ENCODE data around the gene PTCRA. TPM values are rescaled to one million over a fixed set of nuclear protein-coding genes. Genes with fewer than 3 reads are reported as not detected.

PTCRA gene, protein sequence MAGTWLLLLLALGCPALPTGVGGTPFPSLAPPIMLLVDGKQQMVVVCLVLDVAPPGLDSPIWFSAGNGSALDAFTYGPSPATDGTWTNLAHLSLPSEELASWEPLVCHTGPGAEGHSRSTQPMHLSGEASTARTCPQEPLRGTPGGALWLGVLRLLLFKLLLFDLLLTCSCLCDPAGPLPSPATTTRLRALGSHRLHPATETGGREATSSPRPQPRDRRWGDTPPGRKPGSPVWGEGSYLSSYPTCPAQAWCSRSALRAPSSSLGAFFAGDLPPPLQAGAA
- total RNA-seq (1 to 10 TPM in 1 of 2 donors, under 1 TPM in 1; 0.37 to 3.4 TPM), polyA plus RNA-seq (1 to 10 TPM; 4.6 to 5.5 TPM)
- long read RNA-seq, donor 1: 0 reads
- long read RNA-seq, donor 2: 0 reads
- long read RNA-seq, donor 3: 0 reads
- long read RNA-seq, donor 4: 0 reads
- long read RNA-seq, donor 5: 0 reads

GRCh38 chr6:42915732-42916131 is at the start of gene PTCRA:
Gene PTCRA (plus strand): TSS chr6:42916053. CDS start chr6:42916070, 17 bp downstream.
- DNase-seq: no peak
- Histone ChIP-seq H3K36me3 (ENCODE audit: control insufficient read depth in 4 of 4, insufficient read depth in 4 of 4, low read length in 4 of 4) (no peaks in the 10 kb centered on the region), H3K9ac (ENCODE audit: insufficient read depth in 1 of 2, low read length in 2 of 2) (no peak within 1 kb of the TSS), H3K27ac (ENCODE audit: low read depth in 1 of 2, low read length in 1 of 2) (no peak within 1 kb of the TSS), H3K4me1 (ENCODE audit: control insufficient read depth in 5 of 5, insufficient read depth in 5 of 5, low read length in 5 of 5) (peaks cover 0 to 1% (median 0%) of the 10 kb centered on the region in 5 donors), H3K27me3 (ENCODE audit: control insufficient read depth in 3 of 3, insufficient read depth in 3 of 3, low read length in 2 of 3) (no peaks in the 10 kb centered on the region), H3K4me3 (no peak within 1 kb of the TSS), H3K9me3 (ENCODE audit: control insufficient read depth in 4 of 4, insufficient read depth in 3 of 4, low read length in 3 of 4) (no peaks in the 10 kb centered on the region)
- 74 to 77% methylated on average over 7 to 10 of the region's 10 CpGs for WGBS, 2 donors
- no peak for ATAC-seq (ENCODE audit: insufficient read depth, low FRiP score)
- TF ChIP-seq CTCF (IDR thresholded peaks at IDR 0.05; ENCODE audit: control extremely low read depth, extremely low read depth): no peak

DNA sequence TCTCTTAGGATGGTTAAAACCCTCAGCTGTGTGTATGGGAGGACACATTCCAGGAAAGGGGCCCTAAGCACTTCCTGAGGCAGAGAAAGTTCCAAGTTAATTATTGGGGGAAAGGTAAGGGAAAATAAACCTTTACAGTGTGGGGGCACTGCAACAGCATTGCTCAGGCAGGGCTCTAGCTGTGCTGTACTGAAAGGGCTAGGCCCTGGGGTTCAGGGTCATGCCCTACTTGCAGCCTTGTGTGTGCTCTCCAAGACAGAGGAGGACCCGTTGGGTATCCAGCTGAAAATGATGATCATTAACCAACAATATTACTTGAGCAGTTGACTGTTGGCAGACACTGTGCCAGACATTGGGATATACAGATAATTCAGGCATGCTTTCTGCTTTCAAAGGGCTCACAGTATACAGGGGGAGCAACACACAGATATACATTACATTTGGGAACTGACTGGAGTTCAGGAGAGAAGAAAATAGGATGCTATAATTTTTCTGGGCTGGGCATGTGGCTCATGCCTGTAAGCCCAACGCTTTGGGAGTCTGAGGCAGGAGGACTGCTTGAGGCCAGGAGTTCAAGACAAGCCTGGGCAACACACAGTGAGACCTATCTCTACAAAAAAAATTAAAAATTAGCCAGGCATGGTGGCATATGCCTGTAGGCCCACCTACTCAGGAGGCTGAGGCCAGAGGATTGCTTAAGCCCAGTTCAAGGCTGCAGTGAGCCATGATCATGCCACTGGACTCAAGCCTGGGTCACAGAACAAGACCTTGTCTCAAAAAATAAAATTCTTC is 45.5 kb upstream of the PTCRA start:
- no peak overlapping the region for H3K9ac ChIP-seq (ENCODE audit: insufficient read depth in 1 of 2, low read length in 2 of 2)
- no peak overlapping the region for H3K4me3 ChIP-seq
- TF ChIP-seq CTCF (IDR thresholded peaks at IDR 0.05; ENCODE audit: control extremely low read depth, extremely low read depth): no peak
- DNase-seq: no peak
- WGBS, 2 donors: 65 to 86% methylated on average over 2 of the region's 2 CpGs
- H3K36me3 ChIP-seq (ENCODE audit: control insufficient read depth in 4 of 4, insufficient read depth in 4 of 4, low read length in 4 of 4): peaks cover 3 to 15% (median 11%) of the 10 kb centered on the region in 4 donors
- no peak overlapping the region for H3K27ac ChIP-seq (ENCODE audit: low read depth in 1 of 2, low read length in 1 of 2)
- no peaks in the 10 kb centered on the region for H3K9me3 ChIP-seq (ENCODE audit: control insufficient read depth in 4 of 4, insufficient read depth in 3 of 4, low read length in 3 of 4)
- no peaks in the 10 kb centered on the region for H3K27me3 ChIP-seq (ENCODE audit: control insufficient read depth in 3 of 3, insufficient read depth in 3 of 3, low read length in 2 of 3)
- H3K4me1 ChIP-seq (ENCODE audit: control insufficient read depth in 5 of 5, insufficient read depth in 5 of 5, low read length in 5 of 5): no peaks in the 10 kb centered on the region
- no peak for ATAC-seq (ENCODE audit: insufficient read depth, low FRiP score)

- ATAC-seq (ENCODE audit: insufficient read depth, low FRiP score) (no peak), DNase-seq (no peak)
- Histone ChIP-seq H3K27me3 (ENCODE audit: control insufficient read depth in 3 of 3, insufficient read depth in 3 of 3, low read length in 2 of 3) (no peaks in the 10 kb centered on the region), H3K4me3 (no peak overlapping the region), H3K9me3 (ENCODE audit: control insufficient read depth in 4 of 4, insufficient read depth in 3 of 4, low read length in 3 of 4) (no peaks in the 10 kb centered on the region), H3K4me1 (ENCODE audit: control insufficient read depth in 5 of 5, insufficient read depth in 5 of 5, low read length in 5 of 5) (no peaks in the 10 kb centered on the region), H3K9ac (ENCODE audit: insufficient read depth in 1 of 2, low read length in 2 of 2) (no peak overlapping the region), H3K36me3 (ENCODE audit: control insufficient read depth in 4 of 4, insufficient read depth in 4 of 4, low read length in 4 of 4) (peaks cover 3 to 10% (median 8%) of the 10 kb centered on the region in 4 donors), H3K27ac (ENCODE audit: low read depth in 1 of 2, low read length in 1 of 2) (no peak overlapping the region)
- 80 to 90% methylated on average over 3 of the region's 3 CpGs for WGBS, 2 donors
- no peak for TF ChIP-seq CTCF (IDR thresholded peaks at IDR 0.05; ENCODE audit: control extremely low read depth, extremely low read depth)
Observed at GRCh38 chr6:42871711-42872110, 44.1 kb upstream of the PTCRA start.
